ENCODE results near the gene PLTP.
"Not testable (repeated sequence)": the region's sequence is repeated elsewhere in the genome, so short reads cannot be mapped to it uniquely, and the experiment has no call there.

PLTP gene

GRCh38 chr20:45896641-45897161, 15.3 kb downstream of the PLTP start:
- no peak for FAIRE-seq

GRCh38 chr20:45894797-45895196, 17.2 kb downstream of the PLTP start:
- FAIRE-seq: no peak

- no peak for FAIRE-seq
These were observed 18.1 kb downstream of the PLTP start for GRCh38 chr20:45893831-45894230.

DNA sequence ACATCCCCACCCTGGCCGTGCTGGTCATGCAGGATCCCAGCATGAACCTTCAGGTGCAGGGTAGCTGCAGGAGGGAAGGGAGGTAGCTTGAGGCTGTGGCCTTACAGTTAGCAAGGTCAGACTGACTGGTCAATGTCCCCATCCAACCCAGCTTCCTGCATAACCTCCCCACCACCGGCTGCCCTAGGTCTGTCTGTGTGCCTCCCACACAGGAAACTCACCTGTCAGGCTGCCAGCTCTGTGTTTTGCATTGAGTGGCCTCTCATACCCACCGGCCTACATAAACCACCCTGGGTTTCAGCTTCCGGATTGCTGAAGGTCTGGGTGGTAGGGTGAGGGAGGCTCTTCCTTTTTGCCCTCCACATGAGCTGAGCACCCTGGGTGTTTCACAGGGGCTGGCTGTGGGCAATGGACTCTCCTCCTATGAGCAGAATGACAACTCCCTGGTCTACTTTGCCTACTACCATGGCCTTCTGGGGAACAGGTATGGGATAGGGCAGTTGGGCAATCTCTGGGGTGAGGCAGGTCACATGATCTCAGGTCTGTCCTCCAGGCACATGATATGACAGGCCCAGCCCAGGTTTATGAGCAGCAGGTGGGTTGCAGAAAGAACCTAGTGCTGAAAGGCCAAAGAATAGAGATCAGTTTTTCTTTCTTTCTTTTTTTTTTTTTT, 19.0 kb downstream of the PLTP start:
- FAIRE-seq: no peak

GRCh38 chr20:45892049-45892825, 19.7 kb downstream of the PLTP start:
- no peak for FAIRE-seq

- no peak for FAIRE-seq
These were observed 20.7 kb downstream of the PLTP start, which contains the start of the genes CTSA and NEURL2 for GRCh38 chr20:45890985-45891983. Gene CTSA, plus strand, starts transcription at chr20:45891335. Its CDS starts 234 bp downstream, at chr20:45891569. Gene NEURL2, minus strand, starts transcription at chr20:45891208. Its CDS starts 217 bp downstream, at chr20:45890991.

DNA sequence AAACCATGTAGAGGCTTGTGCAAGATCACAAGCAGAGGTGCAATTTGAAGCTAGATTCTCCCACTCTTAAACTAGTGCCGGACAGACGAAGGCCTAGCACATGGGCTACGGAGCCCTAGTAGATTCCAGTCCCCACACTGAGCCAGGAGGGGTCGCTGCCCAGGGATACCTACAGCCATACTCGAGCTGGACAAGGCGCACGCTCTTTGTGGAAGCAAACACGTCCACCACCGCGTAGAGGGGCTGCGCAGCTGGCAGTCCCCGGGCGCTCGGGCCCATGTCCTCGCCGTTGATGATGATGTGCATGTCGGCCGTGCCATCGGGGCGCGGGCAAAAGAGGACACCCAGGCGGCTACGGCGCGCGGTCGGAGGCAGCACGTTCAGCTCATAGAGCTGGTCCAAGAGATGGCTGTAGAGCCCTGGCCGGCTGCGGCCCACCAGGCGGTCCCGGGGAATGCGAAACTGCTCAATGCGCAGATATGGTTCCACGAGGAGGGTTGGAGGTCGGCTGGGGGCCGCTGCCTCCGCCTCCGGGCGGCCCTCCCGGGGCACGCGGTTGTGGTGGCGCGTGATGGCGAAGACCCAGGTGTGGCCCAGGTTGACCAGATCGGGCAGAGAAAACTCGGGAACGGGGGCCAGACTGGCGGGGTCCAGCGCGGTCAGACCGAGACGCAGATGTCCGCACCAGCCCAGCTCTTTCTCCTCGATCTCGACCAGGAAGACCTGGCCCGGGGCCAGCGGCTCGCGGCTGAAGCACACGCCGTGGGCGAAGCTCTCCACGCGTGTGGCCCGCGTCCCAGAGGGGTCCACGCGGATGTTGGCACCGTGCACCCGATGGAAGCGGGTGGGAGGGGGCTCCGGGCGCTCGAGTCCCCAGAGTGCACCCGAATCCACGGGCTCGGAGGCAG, 21.6 kb downstream of the PLTP start:
- no peak for FAIRE-seq

GRCh38 chr20:45888681-45889080, 23.3 kb downstream of the PLTP start:
- FAIRE-seq: no peak

DNA sequence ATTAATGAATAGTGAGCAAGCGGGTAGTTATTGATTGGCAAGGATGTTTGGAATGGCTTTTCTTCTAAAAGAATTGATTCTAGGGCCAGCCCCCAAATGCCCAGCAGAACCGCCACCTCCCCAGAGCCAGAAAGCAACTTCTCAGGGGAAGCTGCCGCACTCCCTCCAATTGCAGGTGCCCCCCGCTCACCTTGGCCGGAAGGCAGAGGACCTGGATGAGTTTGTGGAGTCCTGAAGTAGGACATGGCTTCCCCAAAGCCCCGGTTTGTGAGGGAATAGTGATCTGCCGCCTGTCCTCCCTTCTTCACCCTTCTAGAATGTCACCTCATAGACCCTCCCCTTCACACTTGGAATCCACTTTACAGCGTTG, 24.6 kb downstream of the PLTP start, which contains the start of gene SPATA25:
SPATA25 (minus strand) TSS at position 277 of the 370 bp plus-strand sequence; CDS start at position 245, 32 bp downstream.
- FAIRE-seq: no peak

DNA sequence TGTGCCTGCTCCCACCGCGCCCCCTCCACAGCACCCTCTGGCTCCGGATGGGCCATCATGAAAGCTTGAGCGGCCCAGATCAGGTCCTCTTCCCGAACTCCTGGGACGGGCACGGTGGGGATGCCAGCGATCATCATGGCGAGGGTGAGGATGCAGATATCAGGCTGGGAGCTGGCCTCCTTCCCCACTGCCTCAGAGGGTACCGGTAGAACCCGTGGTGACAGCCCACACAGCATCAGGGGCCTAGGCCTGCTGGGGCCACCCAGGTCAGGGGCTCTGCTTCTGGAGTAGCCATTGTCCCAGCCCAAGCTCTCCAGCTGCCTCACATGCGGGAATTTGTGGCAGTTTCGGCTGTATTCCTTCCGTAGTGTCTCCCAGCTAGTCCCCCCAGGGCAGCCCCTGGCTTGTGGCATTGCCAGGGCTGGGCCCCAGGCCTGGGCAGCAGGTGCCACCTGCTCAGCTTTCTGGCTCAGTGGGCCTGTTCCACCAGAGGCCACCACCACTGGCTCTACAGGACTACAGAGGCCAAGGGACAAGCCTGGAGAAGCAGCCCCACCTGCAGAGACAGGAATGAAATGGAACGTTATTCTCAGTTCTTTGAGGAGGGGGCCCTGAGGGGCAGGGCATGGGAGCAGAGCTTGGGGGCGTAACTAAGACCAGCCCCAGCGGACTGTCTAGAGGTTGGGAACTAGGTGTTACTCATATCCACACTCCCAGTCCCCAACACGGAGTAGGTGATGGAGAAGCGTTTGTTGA, 25.2 kb downstream of the PLTP start:
- FAIRE-seq: no peak

- no peak for FAIRE-seq
These were observed 28.9 kb downstream of the PLTP start for GRCh38 chr20:45883100-45883469.

DNA sequence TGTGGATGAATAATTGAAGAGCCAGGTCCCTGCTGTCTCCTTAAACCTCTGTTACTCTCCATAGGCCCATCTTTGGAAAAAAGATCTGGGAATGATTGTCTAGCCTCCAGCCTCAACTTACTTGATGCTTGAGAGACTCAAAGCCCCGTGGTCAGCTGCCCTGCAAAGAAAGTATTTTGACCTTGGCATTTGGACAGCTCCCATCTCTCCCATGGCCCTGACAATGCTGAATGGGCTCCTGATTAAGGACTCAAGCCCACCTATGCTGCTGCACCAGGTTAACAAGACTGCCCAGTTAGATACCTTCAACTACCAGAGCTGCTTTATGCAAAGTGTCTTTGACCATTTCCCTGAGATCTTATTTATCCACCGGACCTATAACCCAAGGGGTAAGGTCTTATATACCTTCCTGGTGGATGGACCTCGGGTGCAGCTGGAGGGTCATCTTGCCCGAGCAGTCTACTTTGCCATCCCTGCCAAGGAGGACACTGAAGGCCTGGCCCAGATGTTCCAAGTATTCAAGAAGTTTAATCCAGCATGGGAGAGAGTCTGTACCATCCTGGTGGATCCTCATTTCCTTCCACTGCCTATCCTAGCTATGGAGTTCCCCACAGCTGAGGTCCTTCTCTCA, 29.4 kb downstream of the PLTP start:
- no peak for FAIRE-seq

DNA sequence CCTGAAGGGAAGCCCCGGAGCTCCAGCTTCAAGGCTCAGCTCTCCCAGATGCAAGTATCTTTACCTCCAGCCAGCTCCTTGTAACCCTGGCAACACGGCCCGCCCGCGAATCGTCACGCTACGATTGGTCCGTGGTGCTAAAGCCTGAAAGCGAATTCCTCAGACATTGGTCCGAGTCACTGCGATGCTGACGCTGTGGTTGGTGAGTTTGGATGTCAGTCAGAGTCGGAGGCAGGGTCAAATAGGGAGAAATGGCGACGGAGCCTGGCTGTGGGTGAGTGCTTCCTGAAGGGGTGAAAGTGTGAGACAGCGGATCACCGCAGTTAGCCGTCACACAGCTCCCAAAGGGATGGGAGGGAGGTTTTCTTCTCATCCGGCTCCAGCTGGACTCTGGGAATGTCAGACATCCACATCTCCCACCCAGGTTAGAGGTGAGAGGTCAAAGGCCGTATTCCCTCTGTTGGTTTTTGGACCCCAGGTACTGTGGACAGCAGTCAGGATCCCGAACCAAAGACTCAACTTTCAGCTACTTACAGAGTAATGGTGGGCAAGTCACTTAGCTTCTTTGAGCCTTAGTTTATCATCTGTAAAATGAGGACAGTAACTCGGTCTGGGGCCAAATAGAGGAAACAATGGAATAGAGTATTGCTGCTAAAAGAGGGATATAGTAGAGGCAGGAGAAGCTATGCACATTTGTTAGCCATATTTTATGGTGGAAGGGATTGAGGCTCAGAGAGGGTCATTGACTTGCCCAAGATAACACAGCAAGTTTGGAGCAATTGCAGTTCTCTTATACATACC, 30.8 kb downstream of the PLTP start, which contains the start of gene ZSWIM1:
ZSWIM1 (plus strand) TSS at position 240 of the 801 bp plus-strand sequence. CDS start 1,366 bp downstream, outside the sequence.
- FAIRE-seq: no peak

DNA sequence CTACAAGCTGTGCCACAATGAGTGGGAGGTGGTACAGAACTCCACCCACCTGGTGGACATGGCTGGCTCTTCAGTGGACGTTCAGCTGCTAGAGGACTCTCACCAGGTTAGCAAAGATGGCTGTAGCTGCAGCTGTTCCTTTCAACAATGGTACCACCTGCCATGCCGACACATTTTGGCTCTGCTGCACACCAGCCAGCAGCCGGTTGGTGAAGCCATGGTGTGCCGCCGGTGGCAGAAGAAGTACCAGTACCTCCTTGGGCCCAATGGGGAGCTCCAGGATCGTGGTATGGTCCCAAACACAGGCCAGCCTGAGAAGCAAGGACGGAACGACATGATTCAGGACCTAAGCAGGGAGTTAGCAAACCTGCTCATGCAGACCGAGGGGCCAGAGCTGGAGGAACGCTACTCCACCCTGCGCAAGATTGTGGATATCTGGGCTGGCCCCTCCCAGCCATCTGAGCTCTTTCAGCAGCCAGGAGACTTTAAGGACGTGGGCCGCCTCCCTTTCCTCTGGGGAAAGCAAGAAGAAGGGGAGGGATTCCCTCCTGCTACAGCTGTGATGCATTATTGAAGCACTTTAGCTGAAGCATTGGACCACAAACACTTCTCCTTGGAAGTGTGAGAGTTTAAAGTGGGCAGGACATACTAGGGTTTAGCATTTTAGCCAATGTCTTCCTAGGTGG, 33.7 kb downstream of the PLTP start:
- no peak for FAIRE-seq

GRCh38 chr20:45874576-45874975, 37.4 kb downstream of the PLTP start:
- no peak for FAIRE-seq

- FAIRE-seq: not testable (repeated sequence)
These were observed 37.9 kb downstream of the PLTP start for GRCh38 chr20:45874104-45874481.

DNA sequence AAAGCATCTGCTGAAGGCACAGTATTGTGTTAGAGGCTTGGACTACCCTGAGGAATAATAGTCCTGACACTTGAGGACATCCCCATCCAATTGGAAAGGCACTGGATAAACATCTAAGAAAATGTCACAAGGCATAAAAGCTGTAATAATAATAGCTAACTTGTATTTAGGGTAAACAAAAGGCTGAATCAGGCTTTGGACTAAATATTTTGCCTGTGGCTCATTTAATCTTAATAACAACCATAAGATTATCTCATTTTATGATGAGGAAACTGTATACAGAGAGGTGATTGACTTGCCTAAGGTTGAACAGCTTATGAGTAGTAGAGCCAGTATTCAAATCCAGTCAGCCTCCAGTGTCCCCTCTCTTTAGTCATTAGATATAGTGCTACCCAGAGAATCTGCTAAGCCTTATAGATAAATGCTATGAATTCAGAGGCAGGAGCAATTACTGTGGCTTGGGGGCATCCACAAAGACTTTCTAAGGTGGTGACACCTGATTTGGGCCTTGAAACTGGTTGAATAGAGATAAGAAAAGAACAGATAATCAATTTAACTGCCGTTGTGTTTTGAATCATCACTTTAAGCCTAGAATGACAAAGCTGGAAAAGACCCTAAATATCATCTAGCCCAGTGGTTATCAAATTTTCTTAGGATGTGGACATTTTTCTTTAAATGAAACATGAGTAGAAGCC, 38.4 kb downstream of the PLTP start:
- FAIRE-seq: no peak

DNA sequence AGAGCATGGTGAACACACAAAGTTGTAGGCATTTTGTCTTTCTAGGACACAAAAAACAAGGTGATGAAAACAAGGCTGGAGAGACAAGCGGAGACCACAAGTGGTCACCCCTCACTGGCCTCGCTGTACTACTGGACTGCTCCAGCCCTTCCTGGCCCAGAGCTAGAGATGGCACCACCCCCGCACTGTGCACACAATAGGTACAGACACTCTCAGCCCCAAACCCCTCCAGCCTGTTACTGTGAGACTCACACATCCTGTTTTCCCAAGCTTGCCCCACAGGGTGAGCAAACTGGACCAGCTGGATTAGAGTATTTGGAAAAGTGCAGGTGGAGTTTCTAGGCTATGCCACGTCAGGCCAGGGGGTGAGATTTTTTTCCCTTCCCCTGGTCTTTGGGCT, 39.3 kb downstream of the PLTP start:
- no peak for FAIRE-seq

All from colon (tissue), 2 donors.